AG04449 (cell line): Measurements from ENCODE around the gene RAD51B.

Experiments used
- CTCF ChIA-PET: fragments of 350-600 bp; formaldehyde crosslinking; extraction: SDS; loops from one replicate; lab custom pipeline; 2021; ENCODE audit warnings: antibody characterized with exemption; lab: Yijun Ruan, JAX
- POLR2A ChIA-PET: fragments of 400-600, 350-600 bp; formaldehyde crosslinking; extraction: SDS; loops from one replicate; lab custom pipeline; 2020; ENCODE audit warnings: antibody characterized with exemption, inconsistent platforms; lab: Yijun Ruan, JAX
- DNase-seq: peaks from one replicate; pipeline ENCODE4 v3.0.0-alpha.2; 2010; ENCODE audit warnings: low read depth, low spot score
- H3K4me3 ChIP-seq: 2 replicates; pipeline ENCODE4 v1.5.1; 2011; ENCODE audit warnings: low read depth, mild to moderate bottlenecking, control low read depth, low read length
- CTCF ChIP-seq: IDR thresholded peaks from one replicate; pipeline ENCODE4 v1.5.1; 2011; ENCODE audit warnings: mild to moderate bottlenecking, moderate library complexity, low read length, control low read depth, inconsistent platforms; ENCODE audit not compliant: insufficient read depth; ENCODE audit errors: missing control alignments

The RAD51B gene

GRCh38 chr14:68625366-68626090 lies 805.9 kb downstream of the RAD51B start:
- ChIA-PET CTCF (interaction anchor here (1.0 to 1.1 kb wide), 2 partner anchors 9 to 23 kb away, joined by 3 to 4 read pairs; no protein-coding TSS in a partner anchor), POLR2A (interaction anchor here (1.1 kb wide), 1 partner anchor 26 kb away, joined by 3 read pairs; no protein-coding TSS in a partner anchor)
- DNase-seq = no peak
- TF ChIP-seq CTCF = no peak
- H3K4me3 ChIP-seq = no peak overlapping the region

GRCh38 chr14:68626386-68626785 lies 806.8 kb downstream of the RAD51B start:
- H3K4me3 ChIP-seq = no peak overlapping the region
- DNase-seq = no peak
- CTCF ChIA-PET = interaction anchor here (1.1 kb wide), 1 partner anchor 22 kb away, joined by 4 read pairs; no protein-coding TSS in a partner anchor
- POLR2A ChIA-PET = no interaction called here
- TF ChIP-seq CTCF = no peak

- ChIA-PET CTCF (interaction anchor here (1.2 kb wide), 1 partner anchor 12 kb away, joined by 4 read pairs; no protein-coding TSS in a partner anchor), POLR2A (no interaction called here)
- no peak for TF ChIP-seq CTCF
- no peak for DNase-seq
- H3K4me3 ChIP-seq = no peak overlapping the region
Measured at GRCh38 chr14:68627050-68627867, 807.7 kb downstream of the RAD51B start.

GRCh38 chr14:68627868-68628604 lies 808.5 kb downstream of the RAD51B start:
- no peak for TF ChIP-seq CTCF
- no peak overlapping the region for H3K4me3 ChIP-seq
- CTCF ChIA-PET = interaction anchor here (1.2 kb wide), 1 partner anchor 13 kb away, joined by 4 read pairs; no protein-coding TSS in a partner anchor
- no peak for DNase-seq
- POLR2A ChIA-PET = no interaction called here

GRCh38 chr14:68628605-68629310 lies 809.2 kb downstream of the RAD51B start:
- ChIA-PET CTCF (interaction anchor here (1.5 kb wide), 1 partner anchor 159 kb away, joined by 4 read pairs; no protein-coding TSS in a partner anchor), POLR2A (no interaction called here)
- DNase-seq = no peak

More at GRCh38 chr14:68628605-68629310, 809.2 kb downstream of the RAD51B start:
- no peak overlapping the region for H3K4me3 ChIP-seq
- TF ChIP-seq CTCF = no peak
